SK-N-SH (cell line): ENCODE measurements around the gene CRMP1. TPM values are rescaled to one million over a fixed set of nuclear protein-coding genes. Genes with fewer than 3 reads are reported as not detected.

Experiments used
- CTCF ChIA-PET: fragments of 300-600, 350-600 bp; formaldehyde crosslinking; extraction: SDS; loops from one replicate; lab custom pipeline; 2021; lab: Yijun Ruan, JAX
- POLR2A ChIA-PET: fragments of 350-600 bp; sonication (Branson Sonifier 250); formaldehyde crosslinking; extraction: SDS; loops from one replicate; lab custom pipeline; 2020; ENCODE audit warnings: antibody characterized with exemption, inconsistent platforms; lab: Yijun Ruan, JAX
- DNase-seq: peaks from one replicate; pipeline ENCODE4 v3.0.0; 2012
- H2AFZ ChIP-seq: fragments of 200-600 bp; sonication (generic); 2 replicates; pipeline ENCODE4 v1.8.1; 2016; ENCODE audit warnings: antibody characterized with exemption, mild to moderate bottlenecking, low read depth
- H3F3A ChIP-seq: fragments of 200-600 bp; sonication (generic); replicated peaks from 2 replicates; pipeline ENCODE3; 2016; ENCODE audit warnings: antibody characterized with exemption, mild to moderate bottlenecking; ENCODE audit not compliant: insufficient read depth
- H3K27ac ChIP-seq, 2 experiments: fragments of 200-500 bp in 1 of 2; fragments of 200-600 bp in 1 of 2; sonication (Bioruptor generic) in 1 of 2; sonication (generic), shearing (Covaris generic) in 1 of 2; 2 replicates each; pipeline versions ENCODE4 v1.5.1 to v1.6.1; 2014 to 2016; ENCODE audit warnings: low read depth in 2 of 2, inconsistent platforms in 1 of 2, low read length in 1 of 2, mild to moderate bottlenecking in 1 of 2, mixed read lengths in 1 of 2
- H3K27me3 ChIP-seq: fragments of 200-600 bp; sonication (generic), shearing (Covaris generic); 2 replicates; pipeline ENCODE4 v1.6.1; 2016; ENCODE audit warnings: mixed run types; ENCODE audit not compliant: insufficient read depth
- H3K36me3 ChIP-seq, 2 experiments: fragments of 200-500 bp in 1 of 2; fragments of 200-600 bp in 1 of 2; sonication (Bioruptor generic) in 1 of 2; sonication (generic) in 1 of 2; replicated peaks in 1 of 2; 2 replicates each; pipeline versions ENCODE3 to v1.5.1; 2014 to 2016; ENCODE audit warnings: low read length in 1 of 2, mild to moderate bottlenecking in 1 of 2; ENCODE audit not compliant: insufficient read depth in 2 of 2, control insufficient read depth in 1 of 2
- H3K4me1 ChIP-seq, 2 experiments: fragments of 200-500 bp in 1 of 2; fragments of 200-600 bp in 1 of 2; sonication (Bioruptor generic) in 1 of 2; sonication (generic), shearing (Covaris generic) in 1 of 2; 2 replicates each; pipeline versions ENCODE4 v1.5.1 to v1.6.1; 2014 to 2016; ENCODE audit warnings: low read depth in 1 of 2, low read length in 1 of 2, mixed run types in 1 of 2; ENCODE audit not compliant: insufficient read depth in 2 of 2, control insufficient read depth in 1 of 2
- H3K4me2 ChIP-seq: fragments of 200-600 bp; sonication (generic), shearing (Covaris generic); 2 replicates; pipeline ENCODE4 v1.6.1; 2017; ENCODE audit warnings: mixed run types
- H3K4me3 ChIP-seq, 2 experiments: fragments of 200-500 bp in 1 of 2; fragments of 200-600 bp in 1 of 2; sonication (Bioruptor generic) in 1 of 2; sonication (generic), shearing (Covaris generic) in 1 of 2; 2 replicates each; pipeline versions ENCODE4 v1.5.1 to v1.8.1; 2014 to 2016; ENCODE audit warnings: low read depth in 2 of 2, inconsistent platforms in 1 of 2, low read length in 1 of 2, mild to moderate bottlenecking in 1 of 2, mixed read lengths in 1 of 2, moderate library complexity in 1 of 2
- H3K79me2 ChIP-seq: fragments of 200-600 bp; sonication (generic); 2 replicates; pipeline ENCODE4 v1.8.1; 2017; ENCODE audit warnings: mild to moderate bottlenecking; ENCODE audit not compliant: insufficient read depth
- H3K9ac ChIP-seq: fragments of 200-600 bp; sonication (generic); 2 replicates; pipeline ENCODE4 v1.6.1; 2017; ENCODE audit warnings: mixed run types
- H3K9me2 ChIP-seq: fragments of 200-600 bp; sonication (generic); 2 replicates; pipeline ENCODE4 v1.6.1; 2017; ENCODE audit warnings: mixed run types
- H3K9me3 ChIP-seq: fragments of 200-600 bp; sonication (generic); 2 replicates; pipeline ENCODE4 v1.6.1; 2017; ENCODE audit warnings: mixed run types, mild to moderate bottlenecking, moderate library complexity
- H4K20me1 ChIP-seq: fragments of 200-600 bp; sonication (generic); 2 replicates; pipeline ENCODE4 v1.6.1; 2017; ENCODE audit warnings: mild to moderate bottlenecking, mixed run types; ENCODE audit not compliant: insufficient read depth
- CHD2 ChIP-seq: fragments of 150-350 bp; IDR thresholded peaks from 2 replicates; pipeline ENCODE4 v1.6.1; 2018; ENCODE audit warnings: low read length; ENCODE audit not compliant: partially characterized antibody
- ELF1 ChIP-seq: IDR thresholded peaks from 2 replicates; pipeline ENCODE4 v1.4.0; 2012
- EP300 ChIP-seq, 2 experiments: IDR thresholded peaks; 2 replicates each; pipeline versions ENCODE4 v1.4.0 to v1.6.1; 2012; ENCODE audit warnings: borderline replicate concordance in 1 of 2, low read depth in 1 of 2, low read length in 1 of 2
- FOXM1 ChIP-seq: IDR thresholded peaks from 2 replicates; pipeline ENCODE4 v1.4.0; 2012; ENCODE audit warnings: low read depth, mild to moderate bottlenecking
- MEF2A ChIP-seq: IDR thresholded peaks from 2 replicates; pipeline ENCODE4 v1.4.0; 2012; ENCODE audit warnings: low read depth, borderline replicate concordance
- NFIC ChIP-seq: IDR thresholded peaks from 2 replicates; pipeline ENCODE4 v1.4.0; 2012; ENCODE audit warnings: borderline replicate concordance
- POLR2AphosphoS5 ChIP-seq: IDR thresholded peaks from 2 replicates; pipeline ENCODE4 v1.6.1; 2012; ENCODE audit warnings: low read depth, low read length
- RCOR1 ChIP-seq: fragments of 150-350 bp; IDR thresholded peaks from 2 replicates; pipeline ENCODE4 v1.6.1; 2017; ENCODE audit warnings: antibody characterized with exemption, low read length
- RFX5 ChIP-seq: IDR thresholded peaks from 2 replicates; pipeline ENCODE4 v1.6.1; 2012; ENCODE audit warnings: mild to moderate bottlenecking, improper control_type of control experiment, low read length
- SIN3A ChIP-seq: IDR thresholded peaks from 2 replicates; pipeline ENCODE4 v1.6.1; 2012; ENCODE audit warnings: low read depth, mild to moderate bottlenecking, low read length, moderate library complexity, borderline replicate concordance
- YY1 ChIP-seq: IDR thresholded peaks from 2 replicates; pipeline ENCODE4 v1.4.0; 2012; ENCODE audit warnings: low read depth, mild to moderate bottlenecking
- WGBS: methylation state at CpG from one replicate; pipeline ENCODE4 v1.1.6; 2017; ENCODE audit warnings: low lambda C conversion rate; 5-methylcytosine and 5-hydroxymethylcytosine counted together
- polyA plus RNA-seq, 3 experiments: library from polyadenylated mRNA; depleted of rRNA; stranded (reverse); fragments of >200 nt; gene quantifications; 2 replicates each; pipeline ENCODE4 v1.2.3, GENCODE V29; 2012
- TF ChIP-seq, protein P1 (sequence below): fragments of 150-350 bp; IDR thresholded peaks from 2 replicates; pipeline ENCODE4 v1.6.1; 2017; ENCODE audit warnings: antibody characterized with exemption, low read length, low read depth, borderline replicate concordance
- TF ChIP-seq, protein P2 (sequence below): fragments of 200-600 bp; sonication (generic); IDR thresholded peaks from 2 replicates; pipeline ENCODE4 v1.6.1; 2017; ENCODE audit warnings: antibody characterized with exemption, mild to moderate bottlenecking, moderate library complexity
- TF ChIP-seq, protein P3 (sequence below): IDR thresholded peaks from 2 replicates; pipeline ENCODE4 v1.6.1; 2012; ENCODE audit warnings: mild to moderate bottlenecking, low read depth, low read length, moderate library complexity

The CRMP1 gene
- polyA plus RNA-seq, 1 of the 3 experiments (the other 2 are of a cell fraction), result 3.4 TPM

- no peak overlapping the region for H3K27ac ChIP-seq
- 100% methylated on average over 5 of the region's 5 CpGs for WGBS
- no peak for DNase-seq
- H3K4me1 ChIP-seq, result no peaks in the 10 kb centered on the region
- no peaks in the 10 kb centered on the region for H3K79me2 ChIP-seq
- H2AFZ ChIP-seq, result no peak overlapping the region
- H3K27me3 ChIP-seq, result no peaks in the 10 kb centered on the region
- ChIA-PET CTCF (no interaction called here), POLR2A (no interaction called here)
- no peaks in the 10 kb centered on the region for H3F3A ChIP-seq
- no peaks in the 10 kb centered on the region for H4K20me1 ChIP-seq
- H3K4me3 ChIP-seq, result no peak overlapping the region
- H3K36me3 ChIP-seq, result peaks cover 4 to 48% of the 10 kb centered on the region in 2 experiments
- TF ChIP-seq EP300 (IDR thresholded peaks at IDR 0.05; ENCODE audit: borderline replicate concordance in 1 of 2, low read depth in 1 of 2, low read length in 1 of 2) (no peak), CHD2 (no peak), POLR2AphosphoS5 (no peak), FOXM1 (no peak), SIN3A (no peak), MEF2A (no peak), ELF1 (no peak), NFIC (no peak), RCOR1 (no peak), RFX5 (no peak), YY1 (no peak)
- TF ChIP-seq, protein P1, sequence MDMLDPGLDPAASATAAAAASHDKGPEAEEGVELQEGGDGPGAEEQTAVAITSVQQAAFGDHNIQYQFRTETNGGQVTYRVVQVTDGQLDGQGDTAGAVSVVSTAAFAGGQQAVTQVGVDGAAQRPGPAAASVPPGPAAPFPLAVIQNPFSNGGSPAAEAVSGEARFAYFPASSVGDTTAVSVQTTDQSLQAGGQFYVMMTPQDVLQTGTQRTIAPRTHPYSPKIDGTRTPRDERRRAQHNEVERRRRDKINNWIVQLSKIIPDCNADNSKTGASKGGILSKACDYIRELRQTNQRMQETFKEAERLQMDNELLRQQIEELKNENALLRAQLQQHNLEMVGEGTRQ, result no peak
- TF ChIP-seq, protein P2, sequence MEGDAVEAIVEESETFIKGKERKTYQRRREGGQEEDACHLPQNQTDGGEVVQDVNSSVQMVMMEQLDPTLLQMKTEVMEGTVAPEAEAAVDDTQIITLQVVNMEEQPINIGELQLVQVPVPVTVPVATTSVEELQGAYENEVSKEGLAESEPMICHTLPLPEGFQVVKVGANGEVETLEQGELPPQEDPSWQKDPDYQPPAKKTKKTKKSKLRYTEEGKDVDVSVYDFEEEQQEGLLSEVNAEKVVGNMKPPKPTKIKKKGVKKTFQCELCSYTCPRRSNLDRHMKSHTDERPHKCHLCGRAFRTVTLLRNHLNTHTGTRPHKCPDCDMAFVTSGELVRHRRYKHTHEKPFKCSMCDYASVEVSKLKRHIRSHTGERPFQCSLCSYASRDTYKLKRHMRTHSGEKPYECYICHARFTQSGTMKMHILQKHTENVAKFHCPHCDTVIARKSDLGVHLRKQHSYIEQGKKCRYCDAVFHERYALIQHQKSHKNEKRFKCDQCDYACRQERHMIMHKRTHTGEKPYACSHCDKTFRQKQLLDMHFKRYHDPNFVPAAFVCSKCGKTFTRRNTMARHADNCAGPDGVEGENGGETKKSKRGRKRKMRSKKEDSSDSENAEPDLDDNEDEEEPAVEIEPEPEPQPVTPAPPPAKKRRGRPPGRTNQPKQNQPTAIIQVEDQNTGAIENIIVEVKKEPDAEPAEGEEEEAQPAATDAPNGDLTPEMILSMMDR, result no peak
- TF ChIP-seq, protein P3, sequence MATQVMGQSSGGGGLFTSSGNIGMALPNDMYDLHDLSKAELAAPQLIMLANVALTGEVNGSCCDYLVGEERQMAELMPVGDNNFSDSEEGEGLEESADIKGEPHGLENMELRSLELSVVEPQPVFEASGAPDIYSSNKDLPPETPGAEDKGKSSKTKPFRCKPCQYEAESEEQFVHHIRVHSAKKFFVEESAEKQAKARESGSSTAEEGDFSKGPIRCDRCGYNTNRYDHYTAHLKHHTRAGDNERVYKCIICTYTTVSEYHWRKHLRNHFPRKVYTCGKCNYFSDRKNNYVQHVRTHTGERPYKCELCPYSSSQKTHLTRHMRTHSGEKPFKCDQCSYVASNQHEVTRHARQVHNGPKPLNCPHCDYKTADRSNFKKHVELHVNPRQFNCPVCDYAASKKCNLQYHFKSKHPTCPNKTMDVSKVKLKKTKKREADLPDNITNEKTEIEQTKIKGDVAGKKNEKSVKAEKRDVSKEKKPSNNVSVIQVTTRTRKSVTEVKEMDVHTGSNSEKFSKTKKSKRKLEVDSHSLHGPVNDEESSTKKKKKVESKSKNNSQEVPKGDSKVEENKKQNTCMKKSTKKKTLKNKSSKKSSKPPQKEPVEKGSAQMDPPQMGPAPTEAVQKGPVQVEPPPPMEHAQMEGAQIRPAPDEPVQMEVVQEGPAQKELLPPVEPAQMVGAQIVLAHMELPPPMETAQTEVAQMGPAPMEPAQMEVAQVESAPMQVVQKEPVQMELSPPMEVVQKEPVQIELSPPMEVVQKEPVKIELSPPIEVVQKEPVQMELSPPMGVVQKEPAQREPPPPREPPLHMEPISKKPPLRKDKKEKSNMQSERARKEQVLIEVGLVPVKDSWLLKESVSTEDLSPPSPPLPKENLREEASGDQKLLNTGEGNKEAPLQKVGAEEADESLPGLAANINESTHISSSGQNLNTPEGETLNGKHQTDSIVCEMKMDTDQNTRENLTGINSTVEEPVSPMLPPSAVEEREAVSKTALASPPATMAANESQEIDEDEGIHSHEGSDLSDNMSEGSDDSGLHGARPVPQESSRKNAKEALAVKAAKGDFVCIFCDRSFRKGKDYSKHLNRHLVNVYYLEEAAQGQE, result no peak
- no peak overlapping the region for H3K9ac ChIP-seq
- H3K9me3 ChIP-seq, result no peaks in the 10 kb centered on the region
- H3K9me2 ChIP-seq, result no peaks in the 10 kb centered on the region
- H3K4me2 ChIP-seq, result no peak overlapping the region
Observed at GRCh38 chr4:5815641-5816040, 77.2 kb downstream of the CRMP1 start.
